ENCODE measurements around the gene GTF2F2.

GTF2F2 gene

GRCh38 chr13:45305079-45305478 lies 184.8 kb downstream of the GTF2F2 start:
- no peak for FAIRE-seq

DNA sequence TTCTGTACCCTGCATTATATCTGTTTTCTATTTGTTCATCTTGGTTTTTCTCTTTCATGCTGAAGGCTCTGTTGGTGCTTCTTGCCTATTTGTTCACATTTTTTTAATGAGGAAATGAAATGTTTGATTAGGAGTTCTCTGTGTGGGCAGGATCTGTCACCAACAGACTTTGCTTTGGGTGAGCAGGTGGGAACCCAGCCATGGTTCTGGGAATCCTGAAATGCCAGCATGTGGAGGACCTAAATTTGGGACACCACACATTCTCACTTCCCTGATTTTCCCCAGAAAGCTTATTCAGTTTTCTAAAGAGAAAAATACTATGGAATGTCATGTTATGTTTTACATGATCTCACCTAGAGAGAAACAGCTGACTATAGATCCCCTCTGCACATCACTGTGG lies 186.7 kb downstream of the GTF2F2 start:
- FAIRE-seq: no peak

- FAIRE-seq: no peak
These were observed 190.2 kb downstream of the GTF2F2 start for GRCh38 chr13:45310341-45311131.

DNA sequence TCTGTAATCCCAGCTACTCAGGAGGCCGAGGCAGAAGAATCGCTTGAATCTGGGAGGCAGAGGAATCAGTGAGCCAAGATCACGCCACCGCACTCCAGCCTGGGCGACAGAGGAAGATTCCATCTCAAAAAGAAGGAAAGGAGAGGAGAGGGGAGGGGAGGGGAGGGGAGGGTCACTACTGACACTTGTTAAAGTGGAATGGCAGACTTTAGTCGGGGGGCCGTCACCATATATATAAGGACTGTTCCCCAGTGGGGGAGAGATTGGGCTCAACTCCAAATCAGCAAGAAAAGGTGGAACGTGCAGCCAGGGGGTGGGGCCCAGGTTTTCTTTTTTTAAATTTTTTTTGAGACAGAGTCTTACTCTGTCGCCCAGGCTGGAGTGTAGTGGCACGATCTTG lies 194.5 kb downstream of the GTF2F2 start:
- FAIRE-seq: no peak

DNA sequence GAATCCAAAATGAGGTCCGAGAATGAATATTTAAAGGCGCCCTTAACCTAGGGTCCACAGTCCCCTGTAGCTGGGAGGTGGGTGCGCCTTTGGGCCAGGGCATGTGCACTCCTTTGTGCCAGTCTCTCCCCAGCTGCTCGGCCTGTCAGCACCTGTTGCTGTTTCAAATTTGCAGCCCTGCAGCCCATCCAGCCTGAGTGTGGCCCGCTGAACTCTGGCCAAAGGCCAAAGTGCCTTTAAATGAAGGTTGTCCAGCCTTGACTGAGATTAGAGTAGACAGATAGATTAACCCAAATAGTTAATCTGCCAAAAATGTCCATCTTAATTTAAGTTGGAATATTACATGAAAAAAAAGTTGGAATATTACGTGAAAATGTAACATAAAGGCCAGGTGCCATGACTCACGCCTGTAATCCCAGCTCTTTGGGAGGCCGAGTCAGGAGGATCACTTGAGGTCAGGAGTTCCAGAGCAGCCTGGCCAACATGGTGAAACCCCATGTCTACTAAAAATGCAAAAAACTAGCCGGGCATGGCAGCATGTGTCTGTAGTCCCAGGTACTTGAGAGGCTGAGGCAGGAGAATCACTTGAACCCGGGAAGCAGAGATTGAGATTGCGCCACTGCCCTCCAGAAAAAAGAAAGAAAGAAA lies 195.3 kb downstream of the GTF2F2 start:
- FAIRE-seq: no peak

DNA sequence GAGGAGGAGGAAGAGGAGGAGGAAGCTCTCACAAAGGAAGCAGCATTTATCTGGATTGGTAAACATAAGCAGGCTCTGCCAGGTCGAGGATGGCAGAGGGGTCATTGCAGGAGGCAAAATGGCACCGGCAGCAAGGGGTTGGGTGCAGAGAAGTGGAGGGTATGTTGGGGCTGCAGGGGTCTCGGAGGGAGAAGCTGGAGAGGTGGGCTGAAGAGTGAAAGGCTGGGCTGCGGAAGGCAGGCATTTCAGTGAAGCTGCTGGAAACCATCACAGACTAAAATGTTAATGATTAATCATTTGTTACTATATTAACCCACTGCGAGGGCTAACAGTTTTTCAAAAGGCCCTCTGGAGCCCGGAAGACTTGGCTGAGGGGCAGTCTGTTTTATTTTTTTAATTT lies 196.0 kb downstream of the GTF2F2 start:
- FAIRE-seq: no peak

DNA sequence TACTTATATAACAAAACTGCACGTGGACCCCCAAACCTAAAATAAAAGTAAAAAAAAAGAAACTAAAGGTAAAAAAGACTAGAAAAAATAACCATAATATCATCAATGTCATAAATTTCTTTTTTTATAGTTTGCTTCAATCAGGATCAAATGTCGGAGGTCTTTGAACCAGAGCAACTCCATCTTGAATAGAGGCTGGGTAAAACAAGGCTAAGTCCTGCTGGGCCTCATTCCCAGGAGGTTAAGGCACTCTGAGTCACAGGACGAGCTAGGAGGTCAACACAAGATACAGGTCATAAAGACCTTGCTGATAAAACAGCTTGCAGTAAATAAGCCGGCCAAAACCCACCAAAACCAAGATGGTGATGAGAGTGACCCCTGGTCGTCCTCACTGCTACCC lies 196.7 kb downstream of the GTF2F2 start:
- no peak for FAIRE-seq

GRCh38 chr13:45320876-45321629 lies 200.7 kb downstream of the GTF2F2 start:
- no peak for FAIRE-seq

GRCh38 chr13:45325806-45326205 lies 205.5 kb downstream of the GTF2F2 start:
- FAIRE-seq: no peak

- no peak for FAIRE-seq
These were observed 207.1 kb downstream of the GTF2F2 start for GRCh38 chr13:45327253-45327955.

DNA sequence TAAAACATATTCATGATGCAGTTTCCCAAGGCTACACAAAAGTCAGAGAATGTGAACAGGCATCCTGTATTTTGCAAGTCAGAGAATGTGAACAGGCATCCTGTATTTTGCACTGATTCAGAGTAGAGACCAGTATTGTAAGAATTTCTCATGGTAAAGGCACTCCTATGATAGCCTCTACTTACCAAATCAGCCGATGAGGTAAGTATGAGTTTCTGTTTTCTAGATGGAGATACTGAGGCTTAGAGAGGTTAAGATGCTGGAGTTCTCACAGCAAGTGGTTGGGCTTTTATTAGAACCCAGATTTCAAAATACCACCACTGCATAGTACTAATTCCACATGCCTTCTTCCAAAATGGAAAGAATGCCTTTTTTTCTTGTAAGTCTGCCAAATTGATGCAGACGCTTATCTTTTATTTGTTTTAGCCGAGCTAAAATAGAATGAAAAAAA lies 208.4 kb downstream of the GTF2F2 start:
- FAIRE-seq: no peak

- no peak for FAIRE-seq
These were observed 210.9 kb downstream of the GTF2F2 start for GRCh38 chr13:45331123-45331619.

DNA sequence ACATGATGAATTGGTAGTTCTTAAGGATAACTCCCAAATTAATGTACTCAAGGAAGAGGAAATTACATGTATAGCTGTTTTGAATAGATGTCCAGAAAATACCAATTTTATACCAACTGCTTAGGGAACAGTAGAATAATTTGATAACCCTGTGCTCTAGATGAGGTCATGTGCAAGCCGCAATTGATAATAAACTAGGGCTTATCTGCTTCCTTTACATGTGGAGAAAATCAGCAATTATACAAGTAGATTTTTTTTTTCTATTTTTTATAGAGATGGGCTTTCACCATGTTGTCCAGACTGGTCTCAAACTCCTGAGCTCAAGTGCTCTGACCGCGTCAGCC lies 211.4 kb downstream of the GTF2F2 start:
- FAIRE-seq: no peak

- no peak for FAIRE-seq
These were observed 211.9 kb downstream of the GTF2F2 start for GRCh38 chr13:45332036-45332830.

DNA sequence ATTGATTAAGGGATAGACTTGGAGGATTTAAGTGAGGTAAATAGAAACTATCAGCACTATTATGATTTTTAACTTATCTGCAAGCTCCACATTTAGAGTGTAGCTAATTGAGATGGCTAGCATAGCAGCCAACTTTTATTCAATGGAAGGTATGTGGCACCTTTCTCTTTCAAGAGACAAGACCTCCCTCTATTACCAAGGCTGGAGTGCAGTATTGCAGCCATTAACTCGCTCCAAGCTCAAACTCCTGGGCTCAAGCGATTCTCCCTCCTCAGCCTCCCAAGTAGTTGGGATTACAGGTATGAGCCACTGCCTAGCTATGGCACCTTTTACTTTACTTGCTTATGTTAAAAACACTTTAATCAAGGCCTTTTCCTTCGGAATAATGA lies 212.5 kb downstream of the GTF2F2 start:
- FAIRE-seq: no peak

DNA sequence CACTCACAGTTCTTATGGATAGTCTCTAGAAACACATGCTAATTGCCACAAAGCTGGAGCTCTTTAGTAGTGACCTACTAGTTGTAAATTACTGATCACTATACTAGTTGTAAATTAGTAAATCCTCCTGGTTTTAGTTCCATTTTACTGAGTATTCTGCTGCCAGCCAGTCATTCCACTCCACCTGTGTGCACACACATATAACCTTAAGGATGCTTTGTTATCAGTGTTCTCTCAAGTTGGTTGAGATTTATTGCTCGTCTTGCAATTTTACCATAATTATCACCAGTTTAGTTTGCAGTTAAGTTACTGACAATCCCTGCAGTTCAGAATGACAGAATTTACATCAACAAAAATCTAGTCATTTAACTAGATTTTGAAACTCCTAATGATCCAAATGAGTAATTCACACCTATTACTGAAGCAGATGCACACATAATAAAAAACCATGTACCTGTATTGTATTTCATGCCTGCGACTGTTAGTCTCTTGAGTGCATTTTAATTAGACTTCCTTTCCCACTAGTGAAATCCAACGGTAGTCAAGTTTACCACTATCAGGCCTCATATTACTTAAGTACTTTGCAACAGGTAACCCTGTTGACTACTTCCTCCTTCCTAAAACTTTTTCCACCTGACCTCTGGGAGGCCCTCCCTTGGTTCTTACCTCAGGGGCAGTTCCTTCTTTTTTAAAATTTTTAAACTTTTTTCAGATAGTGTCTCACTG lies 213.1 kb downstream of the GTF2F2 start:
- no peak for FAIRE-seq
